ENCODE data around the gene VKORC1. TPM values are rescaled to one million over a fixed set of nuclear protein-coding genes. Genes with fewer than 3 reads are reported as not detected.

Gene VKORC1
- total RNA-seq, 1 donor from 2014 or later, result 123 TPM

DNA sequence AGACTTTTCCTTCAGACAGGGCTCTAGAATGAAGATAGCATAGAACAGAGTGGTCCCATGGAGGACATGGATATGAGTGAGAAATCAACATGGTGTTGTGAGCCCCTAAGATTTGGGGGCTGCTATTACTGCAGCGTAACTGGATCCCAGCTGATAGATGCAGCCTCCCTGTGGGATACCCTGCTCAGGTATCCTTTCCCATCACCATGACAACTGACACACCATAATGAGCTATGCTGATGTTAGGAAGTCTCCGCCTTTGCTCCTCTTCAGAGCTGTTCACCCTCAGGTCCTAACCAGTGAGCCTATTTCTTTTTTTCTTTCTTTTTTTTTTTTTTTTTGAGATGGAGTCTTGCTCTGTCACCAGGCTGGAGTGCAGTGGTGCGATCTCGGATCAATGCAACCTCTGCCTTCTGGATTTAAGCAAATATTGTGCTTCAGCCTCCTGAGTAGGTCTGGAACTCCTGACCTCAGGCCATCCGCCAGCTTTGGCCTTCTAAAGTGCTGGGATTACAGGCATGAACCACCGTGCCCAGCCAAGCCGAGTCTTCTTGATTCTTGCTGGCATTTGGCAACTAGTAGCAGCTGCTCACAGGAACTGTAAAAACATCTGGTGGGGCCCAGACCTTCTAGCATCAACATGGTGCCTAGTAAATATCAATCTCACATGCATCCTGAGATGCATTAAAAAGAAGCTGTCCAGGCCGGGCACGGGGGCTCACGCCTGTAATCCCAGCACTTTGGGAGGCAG lies 44.1 kb downstream of the VKORC1 start:
- DNase-seq (ENCODE audit: extremely low spot score in 2 of 2), result no peak
- TF ChIP-seq POLR2A (IDR thresholded peaks at IDR 0.05) (no peak), POLR2AphosphoS5 (IDR thresholded peaks at IDR 0.05; ENCODE audit: insufficient read depth in 1 of 2, low read depth in 1 of 2) (no peak)
- TF ChIP-seq, protein P1, sequence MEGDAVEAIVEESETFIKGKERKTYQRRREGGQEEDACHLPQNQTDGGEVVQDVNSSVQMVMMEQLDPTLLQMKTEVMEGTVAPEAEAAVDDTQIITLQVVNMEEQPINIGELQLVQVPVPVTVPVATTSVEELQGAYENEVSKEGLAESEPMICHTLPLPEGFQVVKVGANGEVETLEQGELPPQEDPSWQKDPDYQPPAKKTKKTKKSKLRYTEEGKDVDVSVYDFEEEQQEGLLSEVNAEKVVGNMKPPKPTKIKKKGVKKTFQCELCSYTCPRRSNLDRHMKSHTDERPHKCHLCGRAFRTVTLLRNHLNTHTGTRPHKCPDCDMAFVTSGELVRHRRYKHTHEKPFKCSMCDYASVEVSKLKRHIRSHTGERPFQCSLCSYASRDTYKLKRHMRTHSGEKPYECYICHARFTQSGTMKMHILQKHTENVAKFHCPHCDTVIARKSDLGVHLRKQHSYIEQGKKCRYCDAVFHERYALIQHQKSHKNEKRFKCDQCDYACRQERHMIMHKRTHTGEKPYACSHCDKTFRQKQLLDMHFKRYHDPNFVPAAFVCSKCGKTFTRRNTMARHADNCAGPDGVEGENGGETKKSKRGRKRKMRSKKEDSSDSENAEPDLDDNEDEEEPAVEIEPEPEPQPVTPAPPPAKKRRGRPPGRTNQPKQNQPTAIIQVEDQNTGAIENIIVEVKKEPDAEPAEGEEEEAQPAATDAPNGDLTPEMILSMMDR (IDR thresholded peaks at IDR 0.05), result no peak
- H3K9me3 ChIP-seq, result no peaks in the 10 kb centered on the region
- intact Hi-C loops (cut with DNase I), result no loop called here
- peaks cover 8% of the 10 kb centered on the region for H3K4me1 ChIP-seq
- H3K36me3 ChIP-seq, result no peaks in the 10 kb centered on the region
- no peak overlapping the region for H3K27ac ChIP-seq
- H3K27me3 ChIP-seq, result no peaks in the 10 kb centered on the region
- H3K4me3 ChIP-seq, result no peak overlapping the region

DNA sequence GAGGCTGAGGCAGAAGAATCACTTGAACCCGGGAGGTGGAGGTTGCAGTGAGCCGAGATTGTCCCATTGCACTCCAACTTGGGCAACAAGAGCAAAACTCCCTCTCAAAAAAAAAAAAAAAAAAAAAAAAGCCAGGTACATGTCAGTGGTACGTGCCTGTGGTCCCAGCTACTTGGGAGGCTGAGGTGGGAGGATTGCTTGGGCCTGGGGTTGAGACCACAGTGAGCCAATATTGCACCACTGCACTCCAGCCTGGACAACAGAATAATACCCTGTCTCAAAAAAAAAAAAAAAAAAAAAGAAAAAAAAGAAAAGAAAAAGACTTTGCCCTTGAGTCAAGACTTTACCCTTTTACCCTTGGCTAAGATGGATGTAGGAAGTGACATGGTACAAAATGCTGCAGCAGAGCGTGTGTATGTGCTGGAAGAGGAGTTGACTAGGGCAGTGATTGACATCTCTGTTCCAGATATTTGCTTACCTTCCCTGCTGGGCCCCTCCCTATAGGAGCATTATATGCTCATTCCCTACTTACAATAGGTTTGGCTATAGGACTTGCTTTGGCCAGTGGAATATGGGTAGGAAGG lies 50.6 kb downstream of the VKORC1 start:
- intact Hi-C loops (cut with DNase I), result no loop called here
- no peaks in the 10 kb centered on the region for H3K27me3 ChIP-seq
- no peaks in the 10 kb centered on the region for H3K4me1 ChIP-seq
- no peaks in the 10 kb centered on the region for H3K9me3 ChIP-seq
- no peak overlapping the region for H3K27ac ChIP-seq
- TF ChIP-seq POLR2A (IDR thresholded peaks at IDR 0.05), result no peak
- no peak for TF ChIP-seq POLR2AphosphoS5 (IDR thresholded peaks at IDR 0.05; ENCODE audit: insufficient read depth in 1 of 2, low read depth in 1 of 2)
- TF ChIP-seq, protein P1 (IDR thresholded peaks at IDR 0.05), result no peak
- DNase-seq (ENCODE audit: extremely low spot score in 2 of 2), result no peak
- H3K36me3 ChIP-seq, result peaks cover 0 to 13% of the 10 kb centered on the region in 2 donors
- no peak overlapping the region for H3K4me3 ChIP-seq

DNA sequence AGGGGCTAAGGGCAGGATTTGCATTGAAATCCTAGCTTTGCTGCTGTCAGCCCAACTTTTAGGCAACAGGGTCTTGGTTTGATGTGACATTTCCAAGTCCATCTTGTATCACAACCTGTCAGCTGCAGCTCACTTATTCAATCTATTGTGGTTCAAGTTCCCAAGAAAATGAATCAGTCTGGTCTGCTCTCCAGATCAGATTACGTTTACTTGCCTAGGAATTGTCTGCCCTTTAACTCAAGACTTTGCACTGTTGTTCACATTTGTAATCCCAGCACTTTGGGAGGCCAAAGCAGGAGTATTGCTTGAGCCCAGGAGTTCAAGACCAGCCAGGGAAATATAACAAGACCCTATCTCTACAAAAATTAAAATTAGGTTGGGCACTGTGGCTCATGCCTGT lies 51.2 kb downstream of the VKORC1 start:
- H3K9me3 ChIP-seq, result no peaks in the 10 kb centered on the region
- peaks cover 0 to 19% of the 10 kb centered on the region in 2 donors for H3K36me3 ChIP-seq
- intact Hi-C loops (cut with DNase I), result no loop called here
- no peaks in the 10 kb centered on the region for H3K27me3 ChIP-seq
- H3K4me1 ChIP-seq, result no peaks in the 10 kb centered on the region
- no peak overlapping the region for H3K4me3 ChIP-seq
- no peak overlapping the region for H3K27ac ChIP-seq
- DNase-seq (ENCODE audit: extremely low spot score in 2 of 2), result no peak
- TF ChIP-seq POLR2AphosphoS5 (IDR thresholded peaks at IDR 0.05; ENCODE audit: insufficient read depth in 1 of 2, low read depth in 1 of 2) (no peak), POLR2A (IDR thresholded peaks at IDR 0.05) (no peak)
- TF ChIP-seq, protein P1 (IDR thresholded peaks at IDR 0.05), result no peak

DNA sequence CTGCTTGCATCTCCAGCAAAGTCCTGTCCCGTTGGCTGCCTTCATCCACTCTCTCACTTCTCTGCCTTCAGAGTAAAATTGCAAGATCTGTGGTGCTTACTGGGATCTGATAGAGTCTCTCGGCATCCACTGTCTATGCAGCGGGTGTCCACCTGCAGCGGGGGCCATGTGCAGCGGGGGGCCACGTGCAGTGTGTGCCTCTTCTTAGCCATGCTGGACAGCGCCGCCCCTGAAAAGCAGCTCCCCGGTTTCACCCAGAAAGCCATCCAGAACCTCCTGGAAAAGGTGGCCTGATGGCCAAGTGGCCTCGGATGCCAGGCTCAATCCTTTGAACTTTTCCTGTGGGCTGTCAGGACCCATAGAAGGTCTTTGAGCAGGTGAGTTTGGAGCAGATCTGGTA lies 51.7 kb downstream of the VKORC1 start:
- intact Hi-C loops (cut with DNase I), result no loop called here
- Histone ChIP-seq H3K36me3 (peaks cover 0 to 24% of the 10 kb centered on the region in 2 donors), H3K9me3 (no peaks in the 10 kb centered on the region), H3K4me1 (no peaks in the 10 kb centered on the region), H3K27me3 (no peaks in the 10 kb centered on the region), H3K4me3 (no peak overlapping the region), H3K27ac (no peak overlapping the region)
- TF ChIP-seq, protein P1 (IDR thresholded peaks at IDR 0.05), result no peak
- TF ChIP-seq POLR2A (IDR thresholded peaks at IDR 0.05) (no peak), POLR2AphosphoS5 (IDR thresholded peaks at IDR 0.05; ENCODE audit: insufficient read depth in 1 of 2, low read depth in 1 of 2) (no peak)
- DNase-seq (ENCODE audit: extremely low spot score in 2 of 2), result no peak

Other genes starting within 250 kb of the VKORC1 start
- gene BCL7C, start 200.7 kb downstream of the VKORC1 start, total RNA-seq, result 38.1 TPM
- 3.2 TPM for gene CTF1, start 198.2 kb downstream of the VKORC1 start, total RNA-seq
- gene FBXL19, start 171.2 kb downstream of the VKORC1 start, total RNA-seq, result 21.4 TPM
- 27.0 TPM for gene ORAI3, start 145.7 kb downstream of the VKORC1 start, total RNA-seq
- gene SETD1A, start 137.0 kb downstream of the VKORC1 start, total RNA-seq, result 10.6 TPM
- 14.5 TPM for gene HSD3B7, start 109.6 kb downstream of the VKORC1 start, total RNA-seq
- 4.7 TPM for gene STX1B, start 84.2 kb downstream of the VKORC1 start, total RNA-seq
- gene STX4, start 61.2 kb downstream of the VKORC1 start, total RNA-seq, result 42.5 TPM
- gene ZNF668, start 20.6 kb downstream of the VKORC1 start, total RNA-seq, result 5.4 TPM
- gene ZNF646, start 20.4 kb downstream of the VKORC1 start, total RNA-seq, result 10.6 TPM
- gene PRSS53, start 5.9 kb downstream of the VKORC1 start, total RNA-seq, result 2.0 TPM
- gene BCKDK, start 13.6 kb upstream of the VKORC1 start, total RNA-seq, result 48.9 TPM
- 76.6 TPM for gene KAT8, start 22.9 kb upstream of the VKORC1 start, total RNA-seq
- gene PRSS8, start 40.9 kb upstream of the VKORC1 start, total RNA-seq, result 26.0 TPM
- 1.2 TPM for gene PRSS36, start 55.3 kb upstream of the VKORC1 start, total RNA-seq
- 74.2 TPM for gene FUS, start 85.3 kb upstream of the VKORC1 start, total RNA-seq
- gene PYCARD, start 108.0 kb upstream of the VKORC1 start, total RNA-seq, result 85.0 TPM
- gene TRIM72, start 119.3 kb upstream of the VKORC1 start, total RNA-seq, result not detected
- not detected for gene PYDC1, start 122.3 kb upstream of the VKORC1 start, total RNA-seq
- gene ITGAM, start 165.2 kb upstream of the VKORC1 start, total RNA-seq, result 14.0 TPM